ENCODE measurements around the gene ABCA7.
"Not testable (repeated sequence)": the region's sequence is repeated elsewhere in the genome, so short reads cannot be mapped to it uniquely, and the experiment has no call there.

DNA sequence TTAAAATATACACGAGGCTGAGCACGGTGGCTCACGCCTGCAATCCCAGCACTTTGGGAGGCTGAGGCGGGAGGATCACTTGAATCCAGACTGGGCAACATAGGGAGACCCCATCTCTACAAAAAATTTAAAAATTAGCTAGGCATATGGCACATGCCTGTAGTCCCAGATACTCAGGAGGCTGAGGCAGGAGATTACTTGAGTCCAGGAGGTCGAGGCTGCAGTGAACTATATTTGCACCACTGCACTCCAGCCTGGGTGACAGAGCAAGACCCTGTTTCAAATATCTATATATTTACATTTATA, 16.1 kb upstream of the ABCA7 start:
- not testable (repeated sequence) for TF ChIP-seq POLR2A (IDR thresholded peaks at IDR 0.05)
- TF ChIP-seq, protein P1, sequence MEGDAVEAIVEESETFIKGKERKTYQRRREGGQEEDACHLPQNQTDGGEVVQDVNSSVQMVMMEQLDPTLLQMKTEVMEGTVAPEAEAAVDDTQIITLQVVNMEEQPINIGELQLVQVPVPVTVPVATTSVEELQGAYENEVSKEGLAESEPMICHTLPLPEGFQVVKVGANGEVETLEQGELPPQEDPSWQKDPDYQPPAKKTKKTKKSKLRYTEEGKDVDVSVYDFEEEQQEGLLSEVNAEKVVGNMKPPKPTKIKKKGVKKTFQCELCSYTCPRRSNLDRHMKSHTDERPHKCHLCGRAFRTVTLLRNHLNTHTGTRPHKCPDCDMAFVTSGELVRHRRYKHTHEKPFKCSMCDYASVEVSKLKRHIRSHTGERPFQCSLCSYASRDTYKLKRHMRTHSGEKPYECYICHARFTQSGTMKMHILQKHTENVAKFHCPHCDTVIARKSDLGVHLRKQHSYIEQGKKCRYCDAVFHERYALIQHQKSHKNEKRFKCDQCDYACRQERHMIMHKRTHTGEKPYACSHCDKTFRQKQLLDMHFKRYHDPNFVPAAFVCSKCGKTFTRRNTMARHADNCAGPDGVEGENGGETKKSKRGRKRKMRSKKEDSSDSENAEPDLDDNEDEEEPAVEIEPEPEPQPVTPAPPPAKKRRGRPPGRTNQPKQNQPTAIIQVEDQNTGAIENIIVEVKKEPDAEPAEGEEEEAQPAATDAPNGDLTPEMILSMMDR (IDR thresholded peaks at IDR 0.05): not testable (repeated sequence)
